KMS-11 (cell line): ENCODE data around the gene RBM14.

Experiments used
- H2AFZ ChIP-seq: fragments of 200-600 bp; sonication (generic); 2 replicates; pipeline ENCODE4 v1.6.1; 2016; ENCODE audit warnings: antibody characterized with exemption, mixed run types, low read depth
- H3K27ac ChIP-seq: fragments of 200-600 bp; sonication (generic); 2 replicates; pipeline ENCODE4 v1.6.1; 2016; ENCODE audit warnings: mild to moderate bottlenecking, mixed run types
- H3K27me3 ChIP-seq: fragments of 200-600 bp; sonication (generic); 2 replicates; pipeline ENCODE4 v1.6.1; 2017; ENCODE audit warnings: mild to moderate bottlenecking, low read depth, mixed run types, moderate library complexity; ENCODE audit not compliant: insufficient read depth
- H3K36me3 ChIP-seq: fragments of 200-600 bp; sonication (generic); 2 replicates; pipeline ENCODE4 v1.6.1; 2017; ENCODE audit warnings: mild to moderate bottlenecking, mixed run types; ENCODE audit not compliant: insufficient read depth
- H3K4me1 ChIP-seq: fragments of 200-600 bp; sonication (generic); 2 replicates; pipeline ENCODE4 v1.6.1; 2016; ENCODE audit warnings: mild to moderate bottlenecking, low read depth, mixed run types; ENCODE audit not compliant: poor library complexity, severe bottlenecking
- H3K4me2 ChIP-seq: fragments of 200-600 bp; sonication (generic); 2 replicates; pipeline ENCODE4 v1.7.0; 2016; ENCODE audit warnings: mild to moderate bottlenecking, mixed run types
- H3K4me3 ChIP-seq: fragments of 200-600 bp; sonication (generic); IDR thresholded peaks from 2 replicates; pipeline ENCODE4 v1.6.1; 2017; ENCODE audit warnings: low read depth, low read length, mixed read lengths; ENCODE audit not compliant: insufficient read depth
- H3K79me2 ChIP-seq: fragments of 200-600 bp; sonication (generic); 2 replicates; pipeline ENCODE4 v1.6.1; 2016; ENCODE audit warnings: low read depth, mixed run types; ENCODE audit not compliant: insufficient read depth
- H3K9ac ChIP-seq: fragments of 200-600 bp; sonication (generic); 2 replicates; pipeline ENCODE4 v1.6.1; 2016; ENCODE audit warnings: mild to moderate bottlenecking, mixed run types
- H4K20me1 ChIP-seq: fragments of 200-600 bp; sonication (generic); 2 replicates; pipeline ENCODE4 v1.6.1; 2016; ENCODE audit warnings: mild to moderate bottlenecking, mixed run types; ENCODE audit not compliant: insufficient read depth
- TF ChIP-seq, protein P1 (sequence below): fragments of 200-600 bp; sonication (generic); conservative IDR thresholded peaks from 2 replicates; pipeline ENCODE4 v1.6.1; 2017; ENCODE audit warnings: low read depth, mild to moderate bottlenecking, antibody characterized with exemption, low read length, moderate library complexity, mixed read lengths

RBM14 gene

DNA sequence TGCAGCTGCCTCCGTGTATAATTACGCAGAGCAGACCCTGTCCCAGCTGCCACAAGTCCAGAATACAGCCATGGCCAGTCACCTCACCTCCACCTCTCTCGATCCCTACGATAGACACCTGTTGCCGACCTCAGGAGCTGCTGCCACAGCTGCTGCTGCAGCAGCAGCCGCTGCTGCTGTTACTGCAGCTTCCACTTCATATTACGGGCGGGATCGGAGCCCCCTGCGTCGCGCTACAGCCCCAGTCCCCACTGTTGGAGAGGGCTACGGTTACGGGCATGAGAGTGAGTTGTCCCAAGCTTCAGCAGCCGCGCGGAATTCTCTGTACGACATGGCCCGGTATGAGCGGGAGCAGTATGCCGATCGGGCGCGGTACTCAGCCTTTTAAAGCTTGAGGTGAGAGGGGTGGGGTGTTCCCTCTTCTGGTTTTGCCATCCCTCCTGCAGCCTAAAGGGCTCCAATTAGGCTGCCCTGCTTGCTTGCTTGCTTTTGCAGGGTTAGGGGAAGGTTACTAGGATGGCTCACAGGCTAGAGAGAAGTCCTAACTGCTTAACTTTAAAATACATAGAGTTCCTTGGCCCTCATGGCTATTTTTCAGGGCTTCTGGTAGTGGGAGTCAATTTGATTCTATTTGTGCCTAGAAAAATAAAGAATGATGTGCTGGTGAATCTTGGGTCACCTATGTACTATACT is 27.5 kb downstream of the RBM14 start:
- H2AFZ ChIP-seq, result no peak overlapping the region
- peaks cover 41% of the 10 kb centered on the region for H3K4me1 ChIP-seq
- peaks cover 45% of the 10 kb centered on the region; the same call in 1 of the 2 replicates for H3K36me3 ChIP-seq
- H3K27ac ChIP-seq, result no peak overlapping the region
- H3K27me3 ChIP-seq, result no peaks in the 10 kb centered on the region
- peaks cover 98% of the 10 kb centered on the region for H3K79me2 ChIP-seq
- TF ChIP-seq, protein P1, sequence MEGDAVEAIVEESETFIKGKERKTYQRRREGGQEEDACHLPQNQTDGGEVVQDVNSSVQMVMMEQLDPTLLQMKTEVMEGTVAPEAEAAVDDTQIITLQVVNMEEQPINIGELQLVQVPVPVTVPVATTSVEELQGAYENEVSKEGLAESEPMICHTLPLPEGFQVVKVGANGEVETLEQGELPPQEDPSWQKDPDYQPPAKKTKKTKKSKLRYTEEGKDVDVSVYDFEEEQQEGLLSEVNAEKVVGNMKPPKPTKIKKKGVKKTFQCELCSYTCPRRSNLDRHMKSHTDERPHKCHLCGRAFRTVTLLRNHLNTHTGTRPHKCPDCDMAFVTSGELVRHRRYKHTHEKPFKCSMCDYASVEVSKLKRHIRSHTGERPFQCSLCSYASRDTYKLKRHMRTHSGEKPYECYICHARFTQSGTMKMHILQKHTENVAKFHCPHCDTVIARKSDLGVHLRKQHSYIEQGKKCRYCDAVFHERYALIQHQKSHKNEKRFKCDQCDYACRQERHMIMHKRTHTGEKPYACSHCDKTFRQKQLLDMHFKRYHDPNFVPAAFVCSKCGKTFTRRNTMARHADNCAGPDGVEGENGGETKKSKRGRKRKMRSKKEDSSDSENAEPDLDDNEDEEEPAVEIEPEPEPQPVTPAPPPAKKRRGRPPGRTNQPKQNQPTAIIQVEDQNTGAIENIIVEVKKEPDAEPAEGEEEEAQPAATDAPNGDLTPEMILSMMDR, result no peak
- no peak overlapping the region for H3K9ac ChIP-seq
- no peak overlapping the region for H3K4me2 ChIP-seq
- H4K20me1 ChIP-seq, result peaks cover 64% of the 10 kb centered on the region
- no peak overlapping the region for H3K4me3 ChIP-seq

DNA sequence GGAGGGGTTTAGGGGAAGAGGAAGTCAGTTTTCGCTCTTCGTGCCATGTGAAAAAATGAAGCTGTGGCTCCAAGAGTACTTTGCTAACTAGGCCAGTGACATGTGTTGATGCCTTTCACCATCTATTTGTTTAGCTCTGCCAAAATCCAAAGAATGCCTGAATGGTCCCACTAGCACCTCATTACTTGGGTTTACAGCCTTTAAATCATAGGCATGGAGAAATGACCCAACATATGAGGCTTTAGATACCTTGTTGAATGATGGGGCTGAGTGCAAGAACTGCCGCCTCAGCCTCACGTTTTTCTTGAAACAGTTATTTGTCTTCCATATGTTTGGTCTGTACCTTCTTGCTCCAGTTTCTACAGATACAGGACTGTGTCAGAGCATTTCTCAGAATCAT is 30.4 kb downstream of the RBM14 start:
- no peak overlapping the region for H3K9ac ChIP-seq
- peaks cover 20% of the 10 kb centered on the region for H3K4me1 ChIP-seq
- H2AFZ ChIP-seq, result no peak overlapping the region
- H3K27ac ChIP-seq, result no peak overlapping the region
- peaks cover 80% of the 10 kb centered on the region for H3K79me2 ChIP-seq
- peaks cover 31% of the 10 kb centered on the region; the same call in 1 of the 2 replicates for H3K36me3 ChIP-seq
- TF ChIP-seq, protein P1, result no peak
- H3K4me2 ChIP-seq, result no peak overlapping the region
- H4K20me1 ChIP-seq, result peaks cover 41% of the 10 kb centered on the region
- no peaks in the 10 kb centered on the region for H3K27me3 ChIP-seq
- no peak overlapping the region for H3K4me3 ChIP-seq

DNA sequence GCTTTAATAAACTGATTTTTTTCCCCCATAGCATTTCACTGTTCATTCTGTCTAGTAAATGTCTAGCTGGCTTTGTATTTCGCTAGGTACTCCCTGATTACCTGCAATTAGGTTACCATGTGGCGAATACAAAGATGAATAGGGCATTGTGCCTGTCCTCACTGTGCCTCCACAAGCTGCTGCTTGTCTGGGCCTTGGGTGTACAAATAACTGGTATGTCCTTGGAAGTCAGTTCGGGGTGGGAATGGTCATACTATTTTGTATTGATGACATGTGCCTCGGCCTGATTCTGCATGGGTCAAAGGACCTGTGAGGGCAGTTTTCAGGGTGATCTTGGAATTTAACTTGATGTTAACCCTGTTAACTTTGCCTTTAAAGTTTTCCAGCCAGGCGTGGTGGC is 33.5 kb downstream of the RBM14 start:
- H3K27me3 ChIP-seq, result no peaks in the 10 kb centered on the region
- H3K27ac ChIP-seq, result no peak overlapping the region
- H3K79me2 ChIP-seq, result peaks cover 50% of the 10 kb centered on the region
- H3K9ac ChIP-seq, result no peak overlapping the region
- peaks cover 4% of the 10 kb centered on the region for H3K4me1 ChIP-seq
- H2AFZ ChIP-seq, result no peak overlapping the region
- H3K4me2 ChIP-seq, result no peak overlapping the region
- peaks cover 10% of the 10 kb centered on the region; the same call in 1 of the 2 replicates for H3K36me3 ChIP-seq
- no peak overlapping the region for H3K4me3 ChIP-seq
- TF ChIP-seq, protein P1, result no peak
- peaks cover 16% of the 10 kb centered on the region; the same call in 1 of the 2 replicates for H4K20me1 ChIP-seq

DNA sequence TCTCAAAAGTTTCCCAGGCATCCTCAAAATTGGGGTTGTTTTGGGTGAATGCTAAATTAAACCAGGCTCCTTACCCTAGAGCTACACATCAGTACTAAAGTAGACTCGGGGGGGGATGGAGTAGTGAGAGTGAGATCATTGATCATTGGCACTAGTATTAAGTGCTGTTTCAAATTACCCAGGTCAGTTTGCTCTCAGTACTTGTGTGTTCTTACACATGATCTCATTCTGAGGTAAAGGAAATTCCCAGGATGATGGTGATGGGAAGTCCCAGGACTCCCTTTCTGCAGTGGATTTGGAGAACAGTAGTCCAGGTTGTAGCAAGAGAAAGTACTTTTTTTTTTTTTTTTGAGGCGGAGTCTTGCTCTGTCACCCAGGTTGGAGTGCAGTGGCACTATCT is 34.6 kb downstream of the RBM14 start:
- TF ChIP-seq, protein P1, result no peak
- Histone ChIP-seq H2AFZ (no peak overlapping the region), H3K27me3 (no peaks in the 10 kb centered on the region), H3K79me2 (peaks cover 38% of the 10 kb centered on the region), H4K20me1 (0 out of 2 replicates have a peak, but pooled peaks cover 8% of the 10 kb centered on the region), H3K27ac (no peak overlapping the region), H3K4me3 (no peak overlapping the region), H3K4me2 (no peak overlapping the region), H3K4me1 (no peaks in the 10 kb centered on the region), H3K36me3 (peaks cover 3% of the 10 kb centered on the region; the same call in 1 of the 2 replicates), H3K9ac (no peak overlapping the region)
